GM19328 (cell line): ENCODE data around the gene MRPS24.

ENCODE experiments used
- ATAC-seq: cut with Tn5 transposase; IDR thresholded peaks from one replicate; pipeline ENCODE4 v1.9.1; 2021; ENCODE audit warnings: mild to moderate bottlenecking, moderate library complexity; ENCODE audit not compliant: unreplicated experiment

Gene MRPS24

DNA sequence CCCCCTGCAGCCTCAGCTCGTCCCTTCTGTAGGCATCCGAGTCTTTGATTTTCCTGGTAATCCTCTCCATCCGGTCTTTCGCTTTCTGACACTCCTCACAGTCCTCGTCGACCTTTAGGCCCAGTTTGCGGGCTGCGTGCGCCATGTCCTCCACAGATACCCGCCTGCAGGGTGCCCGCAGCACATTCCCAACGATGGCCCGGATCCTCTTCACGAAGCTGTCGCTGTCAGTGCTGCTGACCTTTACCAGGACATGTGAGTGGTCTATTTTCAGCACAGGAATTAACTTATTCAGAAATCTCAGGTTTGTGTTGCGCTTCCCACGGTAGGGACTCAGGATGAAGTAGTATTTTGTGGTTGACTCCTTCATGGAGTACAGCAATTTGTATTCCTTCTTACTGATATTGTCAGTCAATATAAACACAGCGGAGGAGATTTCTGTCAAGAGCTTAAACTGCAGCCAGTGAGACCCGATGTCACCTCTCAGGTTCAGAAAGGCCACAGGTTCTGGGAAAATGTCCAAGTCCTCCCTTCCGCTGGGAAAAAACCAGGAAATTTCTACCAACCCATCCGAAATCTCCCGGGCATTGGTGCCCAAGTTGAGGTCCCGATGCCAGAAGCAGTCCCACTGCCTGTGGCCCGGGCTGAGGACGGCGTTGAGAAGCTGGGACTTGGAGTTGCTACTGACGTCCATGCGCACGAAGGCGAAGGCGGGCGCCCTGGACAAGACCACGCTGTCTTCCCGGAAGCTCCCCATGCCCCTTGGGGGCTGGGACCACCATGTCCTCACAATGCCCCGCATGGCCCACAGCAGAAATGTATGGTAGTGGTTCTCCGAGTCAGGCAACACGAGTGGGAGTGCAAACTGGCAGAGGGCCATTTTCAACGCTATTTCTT, 8.9 kb upstream of the MRPS24 start:
- ATAC-seq = no peak

GRCh38 chr7:43876976-43877745, 7.8 kb upstream of the MRPS24 start:
- no peak for ATAC-seq

- ATAC-seq = no peak
These were observed 6.9 kb upstream of the MRPS24 start for GRCh38 chr7:43876241-43876640.

GRCh38 chr7:43873300-43873699, 4.0 kb upstream of the MRPS24 start:
- no peak for ATAC-seq

DNA sequence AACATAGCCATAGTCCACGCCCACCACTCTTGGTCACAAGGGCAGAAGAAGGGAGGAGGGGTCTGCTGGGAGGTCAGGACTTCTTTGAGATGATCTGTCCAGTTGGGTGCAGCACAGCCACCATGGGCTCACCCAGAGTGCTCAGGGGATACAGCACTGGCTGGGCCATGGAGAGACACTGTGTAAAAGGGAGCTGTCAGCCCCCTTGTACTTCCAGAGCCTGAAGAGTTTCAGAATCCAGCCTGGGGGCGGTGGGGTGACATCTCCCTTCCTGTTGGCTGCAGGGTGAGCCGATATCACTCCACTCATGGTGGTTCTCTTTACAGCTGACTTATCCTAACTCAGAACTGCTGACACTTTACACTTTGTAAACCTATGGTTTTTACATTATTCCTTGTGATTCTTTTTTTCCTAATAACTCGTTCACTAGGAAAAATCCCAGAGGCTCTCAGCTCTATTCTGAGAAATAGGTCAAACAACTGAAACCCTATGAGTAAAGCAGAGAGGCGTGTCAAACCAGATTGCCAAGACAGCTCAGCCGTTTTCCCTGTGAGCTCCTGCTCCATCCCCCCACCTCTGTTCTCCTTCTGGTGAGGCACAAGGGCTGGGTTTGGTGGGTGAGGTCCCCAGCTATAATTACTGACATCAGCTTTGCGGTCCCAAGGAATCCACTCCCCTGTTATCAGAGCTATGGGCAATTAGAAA, 3.2 kb upstream of the MRPS24 start:
- ATAC-seq = no peak

GRCh38 chr7:43871064-43871463, 1.7 kb upstream of the MRPS24 start:
- ATAC-seq = no peak

- no peak for ATAC-seq
These were observed 999 bp upstream of the MRPS24 start for GRCh38 chr7:43870316-43870715.

GRCh38 chr7:43869867-43870240, 537 bp upstream of the MRPS24 start:
- ATAC-seq = no peak

- peak; percentile 2 for ATAC-seq
These were observed 674 bp downstream of the MRPS24 start for GRCh38 chr7:43868681-43869005.

DNA sequence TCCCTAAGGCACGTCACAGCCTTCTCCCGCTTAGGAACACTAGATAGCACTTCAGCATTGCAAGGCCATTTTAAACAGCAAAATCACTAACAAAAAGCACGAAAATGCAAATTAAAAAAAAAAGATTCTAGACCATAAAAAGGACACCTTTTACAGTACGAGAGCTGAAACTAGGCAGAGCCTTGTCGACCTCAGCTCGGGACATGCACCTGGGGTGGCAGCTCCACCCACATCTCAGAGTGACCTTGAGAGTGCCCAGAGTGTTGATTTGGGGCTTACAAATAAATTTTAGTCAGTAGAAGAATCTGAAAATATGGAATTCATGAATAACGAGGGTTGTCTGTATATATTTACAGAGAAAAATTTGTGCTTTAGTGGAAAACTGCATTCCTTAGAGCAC, 1.1 kb downstream of the MRPS24 start:
- no peak for ATAC-seq

DNA sequence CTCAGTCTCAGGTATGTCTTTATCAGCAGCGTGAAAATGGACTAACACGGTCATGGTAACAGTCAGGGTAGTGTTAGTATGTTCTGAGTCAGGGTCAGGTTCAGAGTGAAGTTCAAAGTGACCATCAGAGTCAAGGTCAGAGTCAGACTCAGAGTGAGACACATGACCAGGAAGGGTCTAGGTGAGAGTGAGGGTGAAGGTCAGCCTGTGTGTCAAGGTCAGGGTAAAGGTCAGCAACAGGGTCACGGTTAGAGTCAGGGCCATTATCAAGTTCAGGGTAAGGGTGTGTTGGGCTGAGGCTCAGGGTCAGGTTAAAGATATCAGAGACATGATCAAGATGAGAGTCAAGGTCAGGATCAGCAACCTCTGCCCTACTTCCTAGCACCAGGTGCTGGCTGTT, 4.0 kb downstream of the MRPS24 start:
- no peak for ATAC-seq

DNA sequence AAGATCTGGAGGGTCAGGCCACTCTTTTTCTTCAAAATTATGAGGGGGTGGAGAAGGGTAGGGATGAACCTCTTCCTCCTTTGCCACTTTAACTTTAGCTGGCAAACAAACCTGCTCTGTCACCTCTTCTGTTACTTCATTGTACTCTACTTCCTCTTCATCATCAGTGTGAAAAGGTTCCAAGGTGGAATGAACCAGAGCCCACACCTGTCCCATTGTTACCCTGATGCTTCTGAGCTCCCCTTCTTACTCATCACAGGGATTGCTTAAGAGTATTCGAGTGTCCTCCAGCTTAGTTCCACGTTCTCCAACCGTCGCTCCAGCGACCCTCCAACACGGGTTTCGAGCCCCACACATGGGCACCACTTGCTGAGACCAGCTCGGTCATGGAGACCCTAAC, 5.2 kb downstream of the MRPS24 start:
- ATAC-seq = no peak

DNA sequence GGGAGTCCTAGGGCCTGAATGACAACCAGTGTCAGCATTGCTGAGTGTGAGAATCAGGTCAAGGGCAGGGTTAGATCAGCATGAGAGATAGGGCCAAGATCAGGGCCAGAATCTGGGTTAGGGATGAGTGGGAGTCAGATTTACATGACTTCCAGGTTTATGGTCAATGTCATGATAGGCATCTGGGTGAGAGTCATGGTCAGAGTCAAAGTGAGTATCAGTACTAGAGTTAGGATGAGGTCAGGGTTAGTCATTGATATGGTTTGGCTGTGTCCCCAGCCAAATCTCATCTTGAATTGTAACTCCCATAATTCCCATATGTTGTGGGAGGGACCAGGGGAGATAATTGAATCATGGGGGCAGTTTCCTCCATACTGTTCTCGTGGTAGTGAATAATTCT, 12.3 kb downstream of the MRPS24 start:
- no peak for ATAC-seq

GRCh38 chr7:43856316-43856715, 13.0 kb downstream of the MRPS24 start:
- no peak for ATAC-seq

DNA sequence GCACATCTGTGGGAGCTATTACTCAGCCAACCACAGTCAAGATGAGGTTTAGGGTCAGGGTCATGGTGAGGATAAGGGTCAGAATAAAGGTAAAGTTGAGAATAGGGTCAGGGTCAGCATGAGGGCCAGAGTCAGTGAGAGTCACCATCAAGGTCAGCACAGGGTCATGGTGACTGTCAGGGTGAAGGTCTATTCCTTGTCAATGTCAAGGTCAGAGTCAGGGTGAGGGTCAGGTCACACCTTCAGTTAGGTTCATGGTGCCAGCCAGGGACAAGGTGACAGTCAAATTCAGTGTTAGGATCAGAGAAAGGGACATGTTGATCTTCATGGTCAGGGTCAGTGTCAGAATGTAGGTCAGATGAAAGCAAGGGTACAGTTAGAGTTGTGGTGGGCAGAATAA, 14.1 kb downstream of the MRPS24 start:
- no peak for ATAC-seq

GRCh38 chr7:43851805-43852204, 17.5 kb downstream of the MRPS24 start:
- ATAC-seq = no peak

DNA sequence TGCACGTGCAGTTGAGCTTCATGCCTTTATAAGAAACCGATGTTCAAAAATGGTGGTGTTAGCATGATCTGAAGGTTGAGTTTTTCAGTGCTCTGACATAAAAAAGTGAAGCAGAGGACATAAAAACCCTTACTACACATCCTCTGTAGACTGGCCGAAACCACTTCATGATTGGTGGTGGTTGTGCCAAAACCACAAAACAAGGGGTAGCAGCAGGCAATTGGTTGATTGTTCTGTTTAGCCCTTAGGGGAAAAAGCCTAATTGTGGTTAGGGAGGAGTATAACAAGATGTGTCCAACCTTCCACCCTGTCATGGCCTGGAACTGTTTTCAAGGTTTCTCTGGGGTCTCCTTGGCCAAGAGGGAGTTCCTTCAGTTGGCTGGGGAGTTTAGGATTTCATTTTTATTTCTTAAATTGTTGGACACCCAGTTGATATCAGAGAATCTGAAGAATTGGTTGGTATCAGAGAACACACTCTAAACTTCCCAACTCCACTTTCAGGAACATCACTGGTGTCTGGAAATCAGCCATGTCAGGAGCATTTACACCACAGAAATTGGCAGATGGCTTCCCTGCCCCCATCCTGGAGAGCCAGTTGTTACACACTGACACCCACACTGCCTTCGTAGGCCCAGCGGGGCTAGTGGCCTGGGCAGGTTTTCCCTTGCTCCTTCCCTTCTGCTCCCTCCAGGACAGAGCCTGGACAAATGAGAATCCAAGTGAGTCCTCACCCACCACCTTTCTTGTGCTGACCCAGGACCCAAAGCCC, 18.8 kb downstream of the MRPS24 start:
- ATAC-seq = no peak

- ATAC-seq = no peak
These were observed 20.3 kb downstream of the MRPS24 start for GRCh38 chr7:43849047-43849446.

DNA sequence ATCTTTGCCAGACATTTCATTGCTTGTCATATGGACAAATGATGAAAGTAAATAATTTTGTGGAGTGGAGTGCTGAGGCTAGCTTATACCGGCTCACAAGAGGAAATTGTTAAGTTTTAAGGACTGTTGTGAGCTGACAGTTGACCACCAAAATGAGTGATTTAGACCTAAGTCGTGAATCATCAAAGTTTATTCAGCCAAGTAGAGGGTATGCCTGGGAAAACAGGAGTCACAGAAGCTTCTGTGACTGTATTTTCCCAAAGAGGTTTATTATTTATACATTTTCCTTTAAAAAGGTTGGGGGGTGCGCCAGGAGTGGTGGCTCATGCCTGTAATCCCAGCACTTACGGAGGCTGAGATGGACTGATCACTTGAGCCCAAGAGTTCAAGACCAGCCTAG, 21.8 kb downstream of the MRPS24 start:
- ATAC-seq = no peak

- ATAC-seq = no peak
These were observed 24.7 kb downstream of the MRPS24 start for GRCh38 chr7:43844662-43845061.

DNA sequence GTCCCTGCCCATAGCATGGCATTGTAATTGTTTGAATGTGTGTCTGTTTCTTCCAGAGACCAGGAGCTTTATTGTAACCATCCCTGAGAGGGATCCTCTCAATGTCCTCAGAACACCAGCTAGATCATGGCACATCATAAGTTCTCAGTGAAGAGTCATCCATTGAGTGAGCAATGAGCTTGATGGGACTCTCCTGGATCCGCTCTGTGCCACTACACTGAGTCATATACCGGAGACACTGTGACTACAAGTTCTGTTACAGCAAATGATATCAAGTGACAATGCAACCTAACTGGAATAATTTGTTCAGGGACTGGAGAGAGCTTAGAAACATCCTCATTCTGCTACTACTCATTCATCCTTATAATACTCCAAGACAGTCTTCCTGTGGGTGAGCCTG, 25.1 kb downstream of the MRPS24 start:
- ATAC-seq = no peak
